Measurements from ENCODE around the gene CDK12.
"Not testable (repeated sequence)": the region's sequence is repeated elsewhere in the genome, so short reads cannot be mapped to it uniquely, and the experiment has no call there.

The CDK12 gene

DNA sequence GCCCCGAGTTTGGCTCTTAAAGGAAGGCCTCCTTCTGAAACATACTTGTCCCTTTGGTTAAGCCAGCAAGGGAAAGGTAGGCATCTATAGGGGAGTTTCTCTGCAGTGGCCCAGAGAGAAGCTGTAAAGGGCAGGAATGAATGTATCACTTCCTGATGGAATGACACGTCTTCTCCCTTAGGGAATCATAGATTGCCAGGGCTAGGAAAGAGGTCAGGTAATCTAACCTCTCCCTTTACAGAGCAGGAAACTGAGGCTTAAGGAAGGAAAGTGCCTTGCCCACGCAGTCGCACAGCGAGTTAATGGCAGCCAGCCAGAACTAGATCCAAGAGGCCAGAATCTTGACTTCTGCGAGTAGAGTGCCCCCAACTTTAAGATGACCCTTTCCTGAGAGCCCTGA, 80.4 kb downstream of the CDK12 start:
- no peak for DNase-seq
- peaks cover 21% of the 10 kb centered on the region for H3K36me3 Mint-ChIP-seq (ENCODE audit: low read depth)
- H3K27me3 Mint-ChIP-seq (ENCODE audit: low read depth, poor library complexity) = peaks cover 3% of the 10 kb centered on the region
- H3K4me3 Mint-ChIP-seq = no peak overlapping the region
- TF ChIP-seq, protein P1, sequence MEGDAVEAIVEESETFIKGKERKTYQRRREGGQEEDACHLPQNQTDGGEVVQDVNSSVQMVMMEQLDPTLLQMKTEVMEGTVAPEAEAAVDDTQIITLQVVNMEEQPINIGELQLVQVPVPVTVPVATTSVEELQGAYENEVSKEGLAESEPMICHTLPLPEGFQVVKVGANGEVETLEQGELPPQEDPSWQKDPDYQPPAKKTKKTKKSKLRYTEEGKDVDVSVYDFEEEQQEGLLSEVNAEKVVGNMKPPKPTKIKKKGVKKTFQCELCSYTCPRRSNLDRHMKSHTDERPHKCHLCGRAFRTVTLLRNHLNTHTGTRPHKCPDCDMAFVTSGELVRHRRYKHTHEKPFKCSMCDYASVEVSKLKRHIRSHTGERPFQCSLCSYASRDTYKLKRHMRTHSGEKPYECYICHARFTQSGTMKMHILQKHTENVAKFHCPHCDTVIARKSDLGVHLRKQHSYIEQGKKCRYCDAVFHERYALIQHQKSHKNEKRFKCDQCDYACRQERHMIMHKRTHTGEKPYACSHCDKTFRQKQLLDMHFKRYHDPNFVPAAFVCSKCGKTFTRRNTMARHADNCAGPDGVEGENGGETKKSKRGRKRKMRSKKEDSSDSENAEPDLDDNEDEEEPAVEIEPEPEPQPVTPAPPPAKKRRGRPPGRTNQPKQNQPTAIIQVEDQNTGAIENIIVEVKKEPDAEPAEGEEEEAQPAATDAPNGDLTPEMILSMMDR (IDR thresholded peaks at IDR 0.05) = no peak
- no peaks in the 10 kb centered on the region for H3K4me1 Mint-ChIP-seq
- no peaks in the 10 kb centered on the region for H3K9me3 Mint-ChIP-seq
- no peak overlapping the region for H3K27ac Mint-ChIP-seq

DNA sequence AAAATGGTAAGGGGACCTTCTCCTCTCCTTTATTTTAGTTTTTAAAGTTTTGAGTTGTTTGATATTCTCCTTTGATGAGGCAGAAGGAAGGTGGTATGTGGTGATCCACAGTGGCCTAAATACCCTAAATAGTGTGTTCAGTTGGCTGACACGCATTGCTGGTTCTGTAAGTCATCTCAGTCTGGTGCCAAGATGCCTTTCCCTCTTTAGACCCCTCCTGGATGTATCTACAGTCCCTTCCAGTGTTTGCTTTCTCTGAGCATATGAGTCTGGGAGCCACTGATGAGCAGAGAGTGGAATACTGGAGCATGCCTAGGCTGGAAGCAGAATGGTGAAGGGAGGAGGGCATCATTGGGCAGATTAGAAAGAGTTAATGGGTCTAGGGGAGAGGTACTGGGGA, 81.9 kb downstream of the CDK12 start:
- Mint-ChIP-seq H3K4me1 (no peaks in the 10 kb centered on the region), H3K27me3 (ENCODE audit: low read depth, poor library complexity) (peaks cover 3% of the 10 kb centered on the region), H3K9me3 (no peaks in the 10 kb centered on the region), H3K36me3 (ENCODE audit: low read depth) (peaks cover 32% of the 10 kb centered on the region), H3K27ac (no peak overlapping the region), H3K4me3 (no peak overlapping the region)
- TF ChIP-seq, protein P1 (IDR thresholded peaks at IDR 0.05) = no peak
- no peak for DNase-seq

DNA sequence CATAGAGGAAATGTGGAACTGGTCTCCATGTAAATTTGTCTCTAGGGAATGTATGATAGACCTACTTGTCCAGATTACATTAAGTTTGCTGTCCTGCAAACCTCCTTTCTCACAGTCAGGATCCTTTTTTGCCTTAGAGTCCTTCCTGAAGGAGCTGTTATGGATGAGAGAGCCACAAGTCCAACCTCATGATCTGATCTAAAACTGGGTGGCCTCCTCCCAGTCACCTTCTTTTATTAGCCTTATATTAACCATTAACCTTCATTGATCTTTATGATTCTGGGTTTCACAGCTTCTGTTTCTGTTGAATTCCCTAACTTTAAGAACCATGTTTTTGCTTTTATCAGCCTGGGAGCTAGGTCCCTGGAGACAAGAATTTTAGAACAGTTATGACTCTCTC, 82.4 kb downstream of the CDK12 start:
- H3K36me3 Mint-ChIP-seq (ENCODE audit: low read depth) = peaks cover 32% of the 10 kb centered on the region
- H3K4me1 Mint-ChIP-seq = no peaks in the 10 kb centered on the region
- DNase-seq = no peak
- TF ChIP-seq, protein P1 (IDR thresholded peaks at IDR 0.05) = no peak
- H3K4me3 Mint-ChIP-seq = no peak overlapping the region
- H3K27me3 Mint-ChIP-seq (ENCODE audit: low read depth, poor library complexity) = peaks cover 3% of the 10 kb centered on the region
- H3K27ac Mint-ChIP-seq = no peak overlapping the region
- H3K9me3 Mint-ChIP-seq = no peaks in the 10 kb centered on the region

DNA sequence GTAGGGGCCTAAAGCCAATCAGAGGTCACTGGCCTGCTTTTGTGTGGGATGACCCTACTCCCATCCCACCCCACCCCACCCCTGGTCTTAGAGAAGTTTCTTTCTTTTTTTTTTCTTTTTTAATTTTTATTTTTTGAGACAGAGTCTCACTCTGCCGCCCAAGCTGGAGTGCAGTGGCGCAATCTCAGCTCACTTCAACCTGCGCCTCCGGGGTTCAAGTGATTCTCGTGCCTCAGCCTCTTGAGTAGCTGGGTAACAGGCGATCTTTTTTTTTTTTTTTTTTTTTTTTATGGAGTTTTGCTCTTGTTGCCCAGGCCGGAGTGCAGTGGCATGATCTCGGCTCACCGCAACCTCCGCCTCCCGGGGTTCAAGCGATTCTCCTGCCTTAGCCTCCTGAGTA, 83.1 kb downstream of the CDK12 start:
- peaks cover 36% of the 10 kb centered on the region for H3K36me3 Mint-ChIP-seq (ENCODE audit: low read depth)
- not testable (repeated sequence) for H3K9me3 Mint-ChIP-seq; DNase-seq; H3K27me3 Mint-ChIP-seq (ENCODE audit: low read depth, poor library complexity); H3K4me3 Mint-ChIP-seq; H3K27ac Mint-ChIP-seq; H3K4me1 Mint-ChIP-seq

DNA sequence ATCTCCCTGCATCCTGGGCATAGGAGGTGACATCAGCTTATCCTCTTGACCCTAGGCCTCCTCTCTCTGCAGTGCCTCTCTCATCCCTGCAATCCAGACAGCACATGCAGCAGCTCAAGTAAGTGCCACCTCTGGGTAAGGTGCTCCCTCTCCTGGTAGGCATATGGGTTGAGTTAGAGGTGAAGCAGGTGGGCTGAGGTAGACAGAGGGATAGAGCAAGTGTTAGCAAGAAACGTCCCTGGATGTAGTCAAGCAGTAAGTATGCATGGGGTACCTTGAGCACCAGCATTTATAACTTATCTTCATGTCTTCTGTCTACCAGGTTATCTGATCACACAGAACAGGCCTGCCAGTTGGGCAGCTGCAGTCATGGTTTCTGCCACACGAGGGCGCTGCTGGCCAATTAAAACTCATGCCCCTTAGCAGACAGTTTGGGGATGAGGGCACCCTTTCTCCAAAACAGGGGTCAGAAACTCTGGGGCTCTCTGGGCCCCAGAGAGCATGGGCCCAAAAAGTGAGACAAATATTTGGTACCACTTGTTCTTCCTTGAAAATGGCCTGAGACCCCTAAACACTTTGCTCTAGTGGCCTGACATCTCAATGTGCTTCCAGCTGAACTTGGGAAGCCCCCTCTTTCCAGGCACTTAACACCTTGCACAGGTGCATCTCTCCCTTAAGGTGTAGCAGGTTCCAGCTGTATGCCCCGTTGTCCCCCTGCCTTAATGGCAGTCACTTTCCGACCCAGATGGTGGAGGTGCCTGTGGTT, 86.6 kb downstream of the CDK12 start:
- Mint-ChIP-seq H3K4me3 (no peak overlapping the region), H3K27ac (no peak overlapping the region), H3K36me3 (ENCODE audit: low read depth) (peaks cover 60% of the 10 kb centered on the region), H3K4me1 (no peaks in the 10 kb centered on the region), H3K27me3 (ENCODE audit: low read depth, poor library complexity) (peaks cover 2% of the 10 kb centered on the region), H3K9me3 (no peaks in the 10 kb centered on the region)
- TF ChIP-seq, protein P1 (IDR thresholded peaks at IDR 0.05) = peak; percentile 94
- peak; percentile 86 for DNase-seq

DNA sequence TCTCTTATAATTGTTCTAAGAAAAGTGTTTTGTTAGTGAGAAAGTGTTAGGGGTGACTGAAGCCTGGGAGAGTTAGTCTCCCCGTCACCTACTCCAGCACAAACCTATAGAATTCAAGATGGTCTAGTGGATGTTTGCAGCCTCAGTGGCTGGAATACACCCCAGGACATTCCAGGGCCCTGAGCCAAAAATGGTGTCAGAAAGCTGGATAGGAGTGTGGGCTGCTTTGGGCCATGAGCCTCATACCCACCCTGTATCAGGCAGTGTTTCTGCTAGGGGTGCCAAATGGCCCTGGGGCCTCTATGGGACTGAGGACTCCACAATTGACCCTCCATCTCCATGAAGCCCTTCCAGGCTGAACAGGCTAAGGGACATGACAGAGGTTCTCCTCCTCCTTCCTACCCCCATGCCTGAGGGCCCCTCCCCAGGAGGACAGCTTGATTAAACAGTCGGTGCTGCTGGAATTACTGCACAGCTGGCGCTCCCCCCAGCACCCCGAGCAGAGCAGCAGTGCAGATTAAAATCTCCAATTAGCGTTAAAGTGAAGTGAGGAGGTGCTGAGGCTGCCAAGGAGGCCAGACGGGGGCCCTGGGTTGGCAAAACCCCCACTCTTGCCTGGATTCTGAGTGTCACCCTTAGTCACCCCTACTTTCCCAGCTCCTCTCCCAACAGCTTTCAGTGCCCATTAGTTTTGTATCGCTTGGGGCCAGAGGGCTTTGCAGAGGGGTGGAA, 87.4 kb downstream of the CDK12 start:
- no peaks in the 10 kb centered on the region for H3K4me1 Mint-ChIP-seq
- H3K9me3 Mint-ChIP-seq = no peaks in the 10 kb centered on the region
- H3K27ac Mint-ChIP-seq = no peak overlapping the region
- TF ChIP-seq, protein P1 (IDR thresholded peaks at IDR 0.05) = no peak
- peaks cover 67% of the 10 kb centered on the region for H3K36me3 Mint-ChIP-seq (ENCODE audit: low read depth)
- no peak for DNase-seq
- H3K27me3 Mint-ChIP-seq (ENCODE audit: low read depth, poor library complexity) = peaks cover 6% of the 10 kb centered on the region
- no peak overlapping the region for H3K4me3 Mint-ChIP-seq

Measured in nephron progenitor cell (in vitro differentiated cells).